T-helper 2 cell treated with Interferon-gamma antibody and Interleukin-4, amounts not matched to agents 5 μg/mL and 100 μg/mL, for 36 hours (primary cell): ENCODE data around the gene RELN.
A peak's percentile ranks its signal among the peaks of the same experiment; 100 is the strongest.
"Not testable (repeated sequence)": the region's sequence is repeated elsewhere in the genome, so short reads cannot be mapped to it uniquely, and the experiment has no call there.

ENCODE experiments used
- DNase-seq: peaks from one replicate; pipeline ENCODE4 v3.0.0; 2021; ENCODE audit warnings: low spot score
- H3K27ac Mint-ChIP-seq: one replicate; pipeline ENCODE4 v1.8.0; 2021; ENCODE audit warnings: mild to moderate bottlenecking, mixed read lengths
- H3K27me3 Mint-ChIP-seq: one replicate; pipeline ENCODE4 v1.8.0; 2021; ENCODE audit warnings: low read depth, mixed read lengths
- H3K36me3 Mint-ChIP-seq: one replicate; pipeline ENCODE4 v1.8.0; 2021; ENCODE audit warnings: low read depth, mixed read lengths
- H3K4me1 Mint-ChIP-seq: one replicate; pipeline ENCODE4 v1.8.0; 2021; ENCODE audit warnings: low read depth, mixed read lengths
- H3K4me3 Mint-ChIP-seq: one replicate; pipeline ENCODE4 v1.8.0; 2022; ENCODE audit warnings: mild to moderate bottlenecking, moderate library complexity, mixed read lengths
- H3K9me3 Mint-ChIP-seq: one replicate; pipeline ENCODE4 v1.8.0; 2021; ENCODE audit warnings: mixed read lengths

Gene RELN

DNA sequence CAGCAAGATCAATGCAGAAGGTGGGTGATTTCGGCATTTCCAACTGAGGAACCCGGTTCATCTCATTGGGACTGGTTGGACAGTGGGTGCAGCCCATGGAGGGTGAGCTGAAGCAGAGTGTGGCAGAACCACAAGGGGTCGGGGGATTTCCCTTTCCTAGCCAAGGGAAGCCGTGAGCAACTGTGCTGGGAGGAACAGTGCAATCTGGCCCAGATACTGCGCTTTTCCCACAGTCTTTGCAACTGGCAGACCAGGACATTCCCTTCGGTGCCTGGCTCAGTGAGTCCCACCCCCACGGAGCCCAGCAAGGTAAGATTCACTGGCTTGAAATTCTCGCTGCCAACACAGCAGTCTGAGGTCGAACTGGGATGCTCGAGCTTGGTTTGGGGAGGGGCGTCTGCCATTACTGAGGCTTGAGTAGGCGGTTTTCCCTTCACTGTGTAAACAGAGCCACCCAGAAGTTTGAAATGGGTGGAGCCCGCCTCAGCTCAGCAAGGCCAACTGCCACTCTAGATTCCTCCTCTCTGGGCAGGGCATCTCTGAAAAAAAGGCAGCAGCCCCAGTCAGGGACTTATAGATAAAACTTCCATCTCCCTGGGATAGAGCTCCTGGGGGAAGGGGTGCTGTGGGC, 484.8 kb downstream of the RELN start:
- Mint-ChIP-seq H3K9me3 (no peaks in the 10 kb centered on the region), H3K27ac (no peak overlapping the region), H3K4me1 (no peaks in the 10 kb centered on the region), H3K36me3 (no peaks in the 10 kb centered on the region), H3K4me3 (no peak overlapping the region), H3K27me3 (no peaks in the 10 kb centered on the region)
- no peak for DNase-seq

DNA sequence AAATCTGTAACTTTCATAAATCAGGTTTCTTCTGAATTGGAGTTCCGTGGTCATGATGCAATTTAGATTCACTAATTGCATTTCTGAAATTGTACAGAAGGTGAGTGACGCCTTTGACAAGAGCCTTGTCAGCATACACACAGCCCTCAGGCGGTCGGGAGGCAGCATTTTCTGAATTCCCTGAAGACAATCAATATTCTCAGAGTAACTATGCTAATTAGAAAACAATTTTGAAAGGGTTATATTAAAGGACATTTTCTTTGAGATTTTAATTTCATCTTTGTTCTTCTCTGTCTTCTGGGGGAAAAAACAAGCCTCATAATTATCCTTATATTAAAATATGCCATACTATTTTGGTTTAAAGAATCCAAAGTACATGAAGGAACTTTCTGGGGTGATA, 488.3 kb downstream of the RELN start:
- no peaks in the 10 kb centered on the region for H3K9me3 Mint-ChIP-seq
- H3K4me3 Mint-ChIP-seq = no peak overlapping the region
- no peaks in the 10 kb centered on the region for H3K27me3 Mint-ChIP-seq
- H3K36me3 Mint-ChIP-seq = no peaks in the 10 kb centered on the region
- no peak overlapping the region for H3K27ac Mint-ChIP-seq
- no peak for DNase-seq
- H3K4me1 Mint-ChIP-seq = no peaks in the 10 kb centered on the region

- H3K9me3 Mint-ChIP-seq = no peaks in the 10 kb centered on the region
- H3K4me1 Mint-ChIP-seq = no peaks in the 10 kb centered on the region
- H3K27ac Mint-ChIP-seq = no peak overlapping the region
- no peaks in the 10 kb centered on the region for H3K27me3 Mint-ChIP-seq
- no peak for DNase-seq
- H3K36me3 Mint-ChIP-seq = no peaks in the 10 kb centered on the region
- no peak overlapping the region for H3K4me3 Mint-ChIP-seq
Observed at GRCh38 chr7:103499976-103500375, 489.5 kb downstream of the RELN start.

- Mint-ChIP-seq H3K4me1 (no peaks in the 10 kb centered on the region), H3K27ac (no peak overlapping the region), H3K4me3 (no peak overlapping the region), H3K9me3 (no peaks in the 10 kb centered on the region), H3K36me3 (no peaks in the 10 kb centered on the region), H3K27me3 (no peaks in the 10 kb centered on the region)
- no peak for DNase-seq
Observed at GRCh38 chr7:103487419-103487818, 502.0 kb downstream of the RELN start.

DNA sequence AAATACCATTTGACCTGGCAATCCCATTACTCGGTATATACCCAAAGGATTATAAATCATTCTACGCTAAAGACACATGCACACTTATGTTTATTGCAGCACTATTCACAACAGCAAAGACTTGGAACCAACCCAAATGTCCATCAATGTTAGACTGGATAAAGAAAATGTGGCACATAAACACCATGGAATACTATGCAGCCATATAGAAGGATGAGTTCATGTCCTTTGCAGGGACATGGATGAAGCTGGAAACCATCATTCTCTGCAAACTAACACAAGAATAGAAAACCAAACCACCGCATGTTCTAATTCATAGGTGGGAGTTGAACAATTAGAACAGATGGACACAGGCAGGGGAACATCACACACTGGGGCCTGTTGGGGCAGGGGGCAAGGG, 502.6 kb downstream of the RELN start:
- not testable (repeated sequence) for H3K27me3 Mint-ChIP-seq, H3K36me3 Mint-ChIP-seq, H3K9me3 Mint-ChIP-seq, H3K4me1 Mint-ChIP-seq, H3K4me3 Mint-ChIP-seq, H3K27ac Mint-ChIP-seq, DNase-seq

DNA sequence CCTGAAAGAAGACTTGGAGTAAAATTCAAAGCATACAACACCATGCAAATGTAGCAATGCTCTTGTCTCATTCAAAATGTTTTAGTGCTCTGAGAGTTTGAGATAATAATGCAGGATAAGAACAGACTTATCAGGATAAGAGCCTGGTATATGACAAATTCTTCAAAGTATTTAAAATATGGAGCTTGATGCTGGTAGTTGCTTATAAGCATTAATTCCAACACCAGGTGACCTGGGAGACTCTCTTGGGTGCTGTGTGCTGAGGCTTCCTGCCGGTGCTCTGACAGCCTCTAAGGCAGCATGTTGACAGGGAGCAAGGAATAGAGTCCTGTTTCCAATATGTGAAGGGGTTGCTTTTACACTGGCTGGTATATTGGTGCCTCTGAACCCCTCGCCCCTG, 508.7 kb downstream of the RELN start:
- Mint-ChIP-seq H3K27ac (no peak overlapping the region), H3K27me3 (peaks cover 13% of the 10 kb centered on the region)

DNA sequence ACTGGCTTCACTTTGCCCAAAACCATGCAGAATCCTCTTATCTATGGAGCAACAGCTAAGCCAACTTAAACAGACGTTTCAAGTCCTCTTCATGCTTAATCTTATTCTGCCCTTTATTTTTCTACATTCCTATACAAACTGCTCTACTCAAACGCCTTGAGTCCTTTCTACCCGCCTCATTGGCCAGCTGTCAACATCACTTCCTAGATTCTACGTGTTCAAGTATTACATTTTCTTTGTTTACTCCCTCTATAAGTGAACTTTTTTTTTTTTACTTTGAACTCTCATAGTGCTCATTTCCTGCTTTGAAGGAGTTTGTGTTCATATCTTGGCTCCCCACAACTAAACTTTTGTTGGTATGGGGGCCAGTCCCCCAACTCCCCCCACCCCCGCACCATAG, 514.5 kb downstream of the RELN start:
- H3K36me3 Mint-ChIP-seq = no peaks in the 10 kb centered on the region
- H3K4me3 Mint-ChIP-seq = no peak overlapping the region
- no peaks in the 10 kb centered on the region for H3K9me3 Mint-ChIP-seq
- DNase-seq = no peak
- H3K27me3 Mint-ChIP-seq = peaks cover 23% of the 10 kb centered on the region
- H3K27ac Mint-ChIP-seq = no peak overlapping the region
- H3K4me1 Mint-ChIP-seq = no peaks in the 10 kb centered on the region

More for the DNA sequence above, 508.7 kb downstream of the RELN start:
- Mint-ChIP-seq H3K4me1 (no peaks in the 10 kb centered on the region), H3K36me3 (no peaks in the 10 kb centered on the region), H3K4me3 (no peak overlapping the region), H3K9me3 (no peaks in the 10 kb centered on the region)
- no peak for DNase-seq

GRCh38 chr7:103469095-103469948, 520.1 kb downstream of the RELN start:
- Mint-ChIP-seq H3K9me3 (no peaks in the 10 kb centered on the region), H3K27me3 (peaks cover 11% of the 10 kb centered on the region), H3K4me1 (no peaks in the 10 kb centered on the region), H3K36me3 (no peaks in the 10 kb centered on the region), H3K27ac (no peak overlapping the region), H3K4me3 (no peak overlapping the region)
- DNase-seq = no peak

- peaks cover 5% of the 10 kb centered on the region for H3K27me3 Mint-ChIP-seq
Observed at GRCh38 chr7:103466814-103467213, 522.6 kb downstream of the RELN start.

GRCh38 chr7:103462358-103462757, 527.1 kb downstream of the RELN start:
- H3K4me1 Mint-ChIP-seq = no peaks in the 10 kb centered on the region
- no peak overlapping the region for H3K4me3 Mint-ChIP-seq
- H3K36me3 Mint-ChIP-seq = no peaks in the 10 kb centered on the region
- no peak for DNase-seq
- H3K27ac Mint-ChIP-seq = no peak overlapping the region
- no peaks in the 10 kb centered on the region for H3K9me3 Mint-ChIP-seq
- H3K27me3 Mint-ChIP-seq = no peaks in the 10 kb centered on the region

More at GRCh38 chr7:103466814-103467213, 522.6 kb downstream of the RELN start:
- Mint-ChIP-seq H3K27ac (no peak overlapping the region), H3K36me3 (no peaks in the 10 kb centered on the region), H3K4me3 (no peak overlapping the region), H3K4me1 (no peaks in the 10 kb centered on the region), H3K9me3 (no peaks in the 10 kb centered on the region)
- no peak for DNase-seq

GRCh38 chr7:103447073-103447960, 542.1 kb downstream of the RELN start:
- Mint-ChIP-seq H3K27ac (no peak overlapping the region), H3K27me3 (peaks cover 64% of the 10 kb centered on the region), H3K4me3 (peak overlapping the region; percentile 6), H3K9me3 (no peaks in the 10 kb centered on the region), H3K36me3 (no peaks in the 10 kb centered on the region), H3K4me1 (peaks cover 11% of the 10 kb centered on the region)
- DNase-seq = peak; percentile 22

DNA sequence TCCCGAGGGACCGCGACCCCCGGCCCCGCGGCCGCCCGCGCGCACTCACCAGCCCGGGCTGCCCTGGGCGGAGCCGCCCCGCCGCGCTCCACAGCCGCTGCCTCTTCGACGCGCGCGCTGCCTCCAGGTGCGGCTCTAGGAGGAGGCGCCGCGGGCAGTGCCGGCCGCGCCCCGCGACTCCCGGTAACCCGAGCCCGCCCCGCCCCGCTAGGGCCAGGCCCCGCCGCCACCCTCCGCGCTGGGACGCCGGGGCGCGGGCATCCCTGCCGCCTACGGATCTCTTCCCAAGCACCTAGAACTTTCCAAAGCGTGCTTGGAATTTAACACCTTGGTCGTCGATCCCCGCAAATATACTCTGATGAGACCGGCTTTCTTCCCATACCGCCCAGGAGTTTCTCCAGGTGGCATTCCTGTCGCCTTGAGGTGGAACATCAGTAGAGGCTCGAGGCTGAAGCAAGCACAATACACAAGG, 543.4 kb downstream of the RELN start, which contains the start of gene SLC26A5:
Gene SLC26A5, minus strand, starts transcription at position 159 of the 472 bp plus-strand sequence. CDS start 24,693 bp downstream, outside the sequence.
- Mint-ChIP-seq H3K27me3 (peaks cover 68% of the 10 kb centered on the region), H3K27ac (no peak within 1 kb of the TSS), H3K9me3 (no peaks in the 10 kb centered on the region), H3K4me3 (peak within 1 kb of the TSS; percentile 76), H3K4me1 (peaks cover 11% of the 10 kb centered on the region), H3K36me3 (no peaks in the 10 kb centered on the region)
- peak; percentile 4 for DNase-seq

- H3K27me3 Mint-ChIP-seq = peaks cover 71% of the 10 kb centered on the region
- no peaks in the 10 kb centered on the region for H3K36me3 Mint-ChIP-seq
- H3K9me3 Mint-ChIP-seq = no peaks in the 10 kb centered on the region
- no peak overlapping the region for H3K27ac Mint-ChIP-seq
- DNase-seq = no peak
- H3K4me1 Mint-ChIP-seq = peaks cover 11% of the 10 kb centered on the region
- H3K4me3 Mint-ChIP-seq = peak overlapping the region; percentile 76
Observed at GRCh38 chr7:103445228-103446048, 544.0 kb downstream of the RELN start.
